Fibroblast of the aortic adventitia (primary cell): ENCODE measurements around the gene NAPA. TPM values are rescaled to one million over a fixed set of nuclear protein-coding genes. Genes with fewer than 3 reads are reported as not detected.

Experiments used
- DNase-seq: peaks from one replicate; pipeline ENCODE4 v3.0.0-alpha.2; 2010; ENCODE audit warnings: low read depth
- H3K4me3 ChIP-seq: 2 replicates; pipeline ENCODE4 v1.5.1; 2011; ENCODE audit warnings: low read depth, mild to moderate bottlenecking, control low read depth, low read length, moderate library complexity
- CTCF ChIP-seq: IDR thresholded peaks from 2 replicates; pipeline ENCODE4 v1.5.1; 2011; ENCODE audit warnings: mild to moderate bottlenecking, low read length, control low read depth, inconsistent platforms; ENCODE audit not compliant: insufficient read depth
- total RNA-seq: library from RNA; depleted of rRNA; stranded (reverse); fragments of >200 nt; gene quantifications from 2 replicates; pipeline ENCODE4 v1.2.3, GENCODE V29; 2012; ENCODE audit warnings: low replicate concordance

NAPA gene
- total RNA-seq, 1 donor = 63.4 TPM

DNA sequence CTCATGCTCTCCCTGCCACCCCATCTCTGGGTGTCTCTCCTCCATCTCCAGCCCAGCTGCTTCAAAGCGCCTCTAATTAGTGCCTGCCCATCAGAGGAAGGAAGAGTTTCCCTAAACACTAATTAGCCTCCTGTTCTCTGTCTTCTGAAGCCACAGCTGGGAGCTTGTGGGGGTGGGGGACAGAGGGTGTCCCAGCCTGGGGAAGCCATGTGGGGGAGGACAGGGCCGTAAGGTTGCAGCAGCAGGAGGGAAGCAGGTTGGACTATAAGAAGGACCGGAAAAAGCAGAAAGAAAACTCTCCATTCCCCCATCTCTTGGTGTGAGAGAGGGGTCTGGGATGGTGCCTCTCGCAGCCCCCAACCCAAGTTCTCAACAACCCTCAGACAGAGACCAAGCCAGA lies 69.3 kb downstream of the NAPA start:
- no peak for TF ChIP-seq CTCF

DNA sequence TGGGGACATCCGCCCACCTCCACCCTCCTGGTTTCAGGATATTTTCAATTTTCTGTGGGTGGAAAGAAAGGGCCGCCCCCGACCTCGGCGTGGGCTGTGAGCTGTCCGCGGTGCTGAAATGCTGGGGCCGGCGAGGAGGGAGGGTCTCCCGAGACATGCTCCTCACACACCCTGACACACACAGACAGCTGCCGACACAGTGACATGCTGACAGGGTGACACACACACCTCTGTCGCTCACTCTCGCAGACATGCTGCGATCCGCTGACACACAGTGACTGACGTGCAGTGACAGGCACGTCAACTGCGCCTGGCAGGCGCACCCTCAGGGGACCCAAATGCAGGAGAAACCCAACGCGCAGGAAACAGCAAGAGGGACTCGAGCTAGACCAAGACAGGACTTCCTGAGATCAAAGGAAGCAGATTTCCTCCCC lies 70.5 kb downstream of the NAPA start:
- no peak for TF ChIP-seq CTCF
- no peak for DNase-seq
- H3K4me3 ChIP-seq = no peak overlapping the region

More for the DNA sequence above, 69.3 kb downstream of the NAPA start:
- no peak for DNase-seq
- no peak overlapping the region for H3K4me3 ChIP-seq

- no peak for TF ChIP-seq CTCF
- DNase-seq = no peak
- H3K4me3 ChIP-seq = no peak overlapping the region
Observed at GRCh38 chr19:47443331-47443730, 71.5 kb downstream of the NAPA start.

DNA sequence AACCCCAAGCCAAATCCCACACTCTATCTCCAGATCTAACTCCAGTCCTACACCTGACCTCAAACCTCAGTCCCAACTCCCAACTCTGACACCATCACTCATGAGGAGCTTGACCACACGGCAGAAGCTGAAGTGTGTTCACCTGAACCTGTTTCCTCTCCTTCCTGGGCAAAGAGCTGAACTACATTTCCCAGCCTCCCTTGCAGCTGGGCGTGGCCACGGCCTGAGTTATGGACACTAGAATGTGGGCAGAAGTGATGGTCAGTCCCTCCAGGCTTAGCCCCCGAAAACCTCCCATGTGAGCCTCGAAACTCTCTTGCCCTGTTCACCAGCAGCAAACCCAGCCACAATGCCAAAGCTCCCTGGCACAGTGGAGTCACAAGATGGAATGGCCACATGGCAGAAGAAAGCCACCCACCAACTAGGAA lies 76.1 kb downstream of the NAPA start:
- DNase-seq = no peak
- H3K4me3 ChIP-seq = no peak overlapping the region
- no peak for TF ChIP-seq CTCF

Other genes starting within 250 kb of the NAPA start
- 1.6 and 2.3 TPM in 2 replicates for gene INAFM1, start 240.2 kb downstream of the NAPA start, total RNA-seq
- gene C5AR1, start 205.2 kb downstream of the NAPA start, total RNA-seq = 0.09 TPM in 1 of 2 replicates, not detected in the other
- 0.33 and 0.63 TPM in 2 replicates for gene C5AR2, start 182.9 kb downstream of the NAPA start, total RNA-seq
- gene DHX34, start 165.7 kb downstream of the NAPA start, total RNA-seq = 8.1 and 11.6 TPM in 2 replicates
- gene MEIS3, start 95.5 kb downstream of the NAPA start, total RNA-seq = 14.5 and 33.9 TPM in 2 replicates
- not detected in 2 replicates for gene SLC8A2, start 43.2 kb downstream of the NAPA start, total RNA-seq
- gene KPTN, start 30.8 kb downstream of the NAPA start, total RNA-seq = 2.5 and 2.9 TPM in 2 replicates
- gene ZNF541, start 58.1 kb upstream of the NAPA start, total RNA-seq = 0.27 and 0.41 TPM in 2 replicates
- 1.1 and 8.5 TPM in 2 replicates for gene BICRA, start 94.1 kb upstream of the NAPA start, total RNA-seq
- gene EHD2, start 198.4 kb upstream of the NAPA start, total RNA-seq = 70.4 and 110 TPM in 2 replicates
- gene NOP53, start 230.5 kb upstream of the NAPA start, total RNA-seq = 105 and 151 TPM in 2 replicates